ENCODE results near the gene EPX.

DNA sequence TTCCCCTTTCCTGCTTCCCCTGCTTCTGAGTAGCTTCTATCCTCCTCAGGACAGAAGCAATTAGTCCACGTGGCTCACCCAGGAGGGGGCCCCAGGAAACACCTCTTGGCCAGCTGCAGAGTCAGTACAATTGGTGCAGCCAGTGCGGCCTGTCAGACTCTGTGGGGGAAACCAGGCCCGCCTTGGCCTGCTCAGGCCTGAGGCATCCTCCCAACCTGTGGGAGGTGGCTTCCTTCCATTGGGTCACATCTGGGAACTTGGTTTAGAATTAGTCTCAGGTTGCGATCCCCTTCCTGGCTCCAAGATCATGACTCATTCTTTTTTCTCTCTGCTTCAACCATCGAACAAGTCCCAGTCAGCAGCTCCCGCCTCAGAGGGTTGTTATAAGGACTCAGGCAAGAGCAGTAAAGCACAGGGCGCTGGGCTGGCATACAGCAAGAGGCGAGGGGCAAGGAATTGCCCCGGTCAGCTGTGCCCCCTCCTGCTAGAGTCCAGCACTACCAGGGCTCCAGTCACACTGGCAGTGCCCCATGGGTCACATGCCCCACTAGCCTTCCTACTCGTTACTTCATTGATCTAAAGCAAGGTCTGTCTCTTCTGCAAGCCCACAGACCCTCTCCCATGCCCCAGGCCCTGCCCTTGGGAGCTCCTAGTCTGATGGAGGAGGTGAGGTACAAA lies 8.1 kb upstream of the EPX start:
- TF ChIP-seq POLR2A (IDR thresholded peaks at IDR 0.05) = no peak
- TF ChIP-seq, protein P1, sequence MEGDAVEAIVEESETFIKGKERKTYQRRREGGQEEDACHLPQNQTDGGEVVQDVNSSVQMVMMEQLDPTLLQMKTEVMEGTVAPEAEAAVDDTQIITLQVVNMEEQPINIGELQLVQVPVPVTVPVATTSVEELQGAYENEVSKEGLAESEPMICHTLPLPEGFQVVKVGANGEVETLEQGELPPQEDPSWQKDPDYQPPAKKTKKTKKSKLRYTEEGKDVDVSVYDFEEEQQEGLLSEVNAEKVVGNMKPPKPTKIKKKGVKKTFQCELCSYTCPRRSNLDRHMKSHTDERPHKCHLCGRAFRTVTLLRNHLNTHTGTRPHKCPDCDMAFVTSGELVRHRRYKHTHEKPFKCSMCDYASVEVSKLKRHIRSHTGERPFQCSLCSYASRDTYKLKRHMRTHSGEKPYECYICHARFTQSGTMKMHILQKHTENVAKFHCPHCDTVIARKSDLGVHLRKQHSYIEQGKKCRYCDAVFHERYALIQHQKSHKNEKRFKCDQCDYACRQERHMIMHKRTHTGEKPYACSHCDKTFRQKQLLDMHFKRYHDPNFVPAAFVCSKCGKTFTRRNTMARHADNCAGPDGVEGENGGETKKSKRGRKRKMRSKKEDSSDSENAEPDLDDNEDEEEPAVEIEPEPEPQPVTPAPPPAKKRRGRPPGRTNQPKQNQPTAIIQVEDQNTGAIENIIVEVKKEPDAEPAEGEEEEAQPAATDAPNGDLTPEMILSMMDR (IDR thresholded peaks at IDR 0.05) = no peak

All from Peyer's patch (tissue), 4 donors.